Measurements from ENCODE around the gene YAF2.
"Not testable (repeated sequence)": the region's sequence is repeated elsewhere in the genome, so short reads cannot be mapped to it uniquely, and the experiment has no call there.

The YAF2 gene

DNA sequence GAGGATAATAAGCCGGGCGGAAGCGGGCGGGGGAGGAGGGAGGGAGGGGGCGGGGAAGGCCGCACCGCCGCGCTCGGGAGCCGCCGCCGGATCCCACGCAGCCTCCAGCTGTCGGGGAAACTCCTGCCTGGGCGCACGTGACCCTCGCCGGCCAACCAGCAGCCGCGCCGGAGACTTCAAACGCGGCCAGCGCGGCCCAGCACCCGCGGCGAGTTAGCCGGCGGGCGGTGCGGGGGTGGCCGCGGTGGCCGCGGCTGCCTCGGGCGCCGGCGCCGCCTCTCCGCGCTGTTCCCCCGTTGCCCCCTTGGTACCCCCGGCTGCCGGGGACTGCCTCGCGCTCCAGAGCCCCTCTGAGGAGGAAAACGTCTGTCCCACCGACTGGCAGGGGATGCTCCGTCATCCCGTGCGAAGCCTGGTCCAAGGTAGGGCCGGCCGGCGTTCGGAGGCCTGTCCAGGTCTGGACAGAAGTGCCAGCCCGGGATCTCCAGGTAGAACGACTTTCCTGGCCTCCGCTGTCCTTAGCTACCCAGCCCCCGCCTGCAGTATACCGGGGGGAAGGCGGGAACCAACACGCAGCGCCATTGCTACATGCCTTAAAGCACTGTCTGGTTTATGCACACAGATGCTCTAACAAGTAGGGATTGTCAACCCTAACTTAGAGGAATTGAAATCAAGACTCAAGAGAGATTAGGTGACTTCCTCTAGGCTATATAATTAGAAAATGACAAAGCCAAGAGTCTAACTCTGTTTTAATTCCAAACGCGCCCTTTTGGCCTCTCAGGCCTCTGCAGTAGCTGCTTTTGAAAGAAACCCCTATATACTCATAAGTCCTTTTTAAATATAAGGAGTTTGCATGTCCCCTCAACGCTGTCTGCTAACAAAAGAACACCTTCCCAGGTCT is at the start of gene YAF2:
Gene YAF2, minus strand, starts transcription at position 9 of the 901 bp plus-strand sequence. CDS start 68 bp downstream, outside the sequence.
- peak; percentile 82 for DNase-seq

- DNase-seq = no peak
Measured at GRCh38 chr12:42286741-42287140, 48.7 kb upstream of the YAF2 start.

DNA sequence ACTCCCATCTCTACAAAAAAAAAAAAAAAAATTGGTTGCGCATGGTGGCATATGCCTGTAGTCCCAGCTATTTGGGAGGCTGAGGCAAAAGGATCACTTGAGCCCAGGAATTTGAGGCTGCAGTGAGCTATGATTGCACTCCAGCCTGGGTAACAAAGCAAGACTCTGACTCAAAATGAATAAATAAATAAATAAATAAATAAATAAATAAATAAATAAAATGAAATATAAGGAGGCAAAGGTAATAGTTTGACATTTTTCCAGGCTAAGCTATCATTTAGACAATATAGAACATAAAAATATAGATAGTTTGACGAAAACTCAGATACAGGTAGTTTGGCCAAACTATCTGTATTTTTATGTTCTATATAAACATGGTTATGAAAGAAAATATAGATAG is 47.4 kb upstream of the YAF2 start:
- no peak for DNase-seq

GRCh38 chr12:42284876-42285275 is 46.8 kb upstream of the YAF2 start:
- DNase-seq = no peak

DNA sequence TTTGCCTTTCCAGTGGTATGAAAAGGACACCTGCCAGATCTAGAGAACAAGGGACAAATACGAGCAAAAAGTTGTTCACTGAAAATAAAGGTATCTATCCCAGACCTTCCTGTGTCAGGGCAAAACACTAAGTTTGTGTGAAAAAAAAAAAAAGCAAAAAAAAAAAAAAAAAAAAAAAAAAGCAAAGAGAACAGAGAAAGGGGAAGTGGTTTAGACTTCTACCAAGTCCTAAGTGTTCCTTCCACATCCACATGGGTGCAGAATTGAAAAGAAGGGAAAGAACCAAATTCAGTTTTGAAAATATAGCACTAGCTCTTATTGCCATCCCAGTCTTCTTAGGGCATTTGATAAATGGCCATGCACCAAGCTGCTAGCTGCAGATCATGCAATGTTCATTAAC is 46.1 kb upstream of the YAF2 start:
- DNase-seq = no peak

DNA sequence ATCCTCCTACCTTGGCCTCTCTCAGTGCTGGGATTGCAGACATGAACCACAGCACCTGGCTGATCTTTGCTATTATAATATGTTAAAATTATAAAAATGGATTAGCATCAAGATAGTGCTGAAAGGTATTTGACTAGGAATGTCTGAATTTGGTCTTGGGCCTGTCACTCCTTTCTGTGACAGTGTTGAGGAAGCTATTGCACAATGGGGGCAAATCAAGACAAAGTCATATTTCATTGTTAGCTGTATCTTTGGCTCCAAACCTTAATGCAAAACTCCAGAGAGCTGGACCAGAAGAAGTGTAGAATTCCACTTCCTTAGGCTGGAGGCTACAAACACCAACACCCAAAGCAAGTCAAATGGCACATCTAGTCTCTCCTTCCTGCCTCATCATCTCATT is 45.7 kb upstream of the YAF2 start:
- no peak for DNase-seq

DNA sequence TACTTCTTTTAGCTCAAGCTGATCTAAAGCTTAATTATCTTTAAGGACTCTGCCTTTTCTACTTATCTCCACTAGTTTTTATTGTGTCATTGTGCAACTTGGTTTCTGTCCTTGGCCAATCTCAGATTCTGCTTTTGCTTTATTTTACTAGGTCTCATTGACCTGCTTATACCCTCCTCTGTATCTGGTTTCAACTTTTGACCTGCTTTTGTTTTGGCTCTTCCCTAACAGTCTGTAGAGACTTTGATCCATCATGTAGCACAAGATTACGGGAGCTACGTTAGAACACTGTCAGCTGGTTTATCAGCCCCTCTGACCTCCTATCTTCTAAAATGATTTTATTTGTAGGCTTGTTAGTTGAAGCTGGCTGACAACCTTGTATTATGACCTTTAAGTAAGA is 44.2 kb upstream of the YAF2 start:
- DNase-seq = no peak

- no peak for DNase-seq
Measured at GRCh38 chr12:42281844-42282243, 43.8 kb upstream of the YAF2 start.

DNA sequence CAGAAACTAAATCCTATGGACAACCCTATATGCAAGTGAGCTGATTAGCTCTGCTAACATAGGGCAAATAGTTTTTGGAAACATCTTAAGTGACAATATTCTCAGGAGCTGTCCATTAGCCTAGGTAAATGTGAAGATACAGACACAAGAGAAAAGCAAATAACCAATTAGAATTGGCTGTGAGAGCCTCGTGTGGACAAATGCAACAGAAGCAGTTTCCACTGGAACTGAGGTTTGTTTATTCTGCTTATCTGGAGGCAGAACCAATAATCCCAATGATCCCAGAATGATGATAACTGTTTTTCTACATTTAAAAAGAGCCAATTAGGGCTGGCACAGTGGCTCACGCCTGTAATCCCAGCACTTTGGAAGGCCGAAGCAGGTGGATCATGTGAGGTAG is 43.2 kb upstream of the YAF2 start:
- DNase-seq = no peak

DNA sequence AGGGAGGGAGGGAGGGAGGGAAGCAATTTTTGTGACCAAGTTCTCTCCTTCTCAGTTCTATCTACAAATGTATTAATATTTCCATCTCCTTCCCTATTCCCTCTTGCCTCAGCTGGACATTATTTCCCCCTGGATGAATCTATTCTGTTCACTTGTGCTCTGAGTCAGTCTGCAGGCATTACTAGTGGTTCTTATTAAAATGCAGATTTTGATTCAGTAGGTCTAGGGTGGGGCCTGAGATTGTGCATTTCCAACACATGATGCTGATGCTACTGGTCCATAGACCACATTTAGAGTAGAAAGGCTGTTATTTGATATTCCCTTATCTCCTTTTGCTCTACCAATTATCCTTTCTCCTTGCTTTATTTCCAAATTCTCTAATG is 40.1 kb upstream of the YAF2 start:
- DNase-seq = no peak

DNA sequence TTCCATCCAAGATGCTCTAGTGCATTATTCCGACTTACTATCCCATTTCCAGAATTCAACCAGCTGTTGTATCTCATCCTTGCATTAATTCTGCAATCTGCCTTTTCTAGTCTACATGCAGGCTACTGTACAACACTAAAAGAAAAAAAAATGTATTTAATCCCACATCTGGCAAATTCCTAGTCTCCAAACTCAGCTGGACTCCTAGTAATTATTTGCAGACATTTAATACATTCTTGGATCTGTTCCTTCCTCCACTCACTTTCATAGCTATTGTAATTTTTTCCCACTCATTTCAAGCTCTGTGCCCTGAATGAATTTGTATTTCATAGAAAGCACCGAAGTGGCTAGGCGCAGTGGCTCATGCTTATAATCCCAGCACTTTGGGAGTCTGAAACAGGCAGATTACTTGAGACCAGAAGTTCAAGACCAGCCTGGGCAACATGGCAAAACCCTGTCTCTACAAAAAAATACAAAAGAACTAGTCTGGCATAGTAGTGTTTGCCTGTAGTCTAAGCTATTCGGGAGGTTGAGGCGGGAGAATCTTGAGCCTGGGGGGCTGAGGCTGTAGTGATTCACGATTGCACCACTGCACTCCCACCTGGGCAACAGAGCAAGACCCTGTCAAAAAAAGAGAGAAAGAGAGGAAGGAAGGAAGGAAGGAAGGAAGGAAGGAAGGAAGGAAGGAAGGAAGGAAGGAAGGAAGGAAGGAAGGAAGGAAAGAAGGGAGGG is 39.5 kb upstream of the YAF2 start:
- DNase-seq = no peak

- no peak for DNase-seq
Measured at GRCh38 chr12:42275499-42275898, 37.5 kb upstream of the YAF2 start.

DNA sequence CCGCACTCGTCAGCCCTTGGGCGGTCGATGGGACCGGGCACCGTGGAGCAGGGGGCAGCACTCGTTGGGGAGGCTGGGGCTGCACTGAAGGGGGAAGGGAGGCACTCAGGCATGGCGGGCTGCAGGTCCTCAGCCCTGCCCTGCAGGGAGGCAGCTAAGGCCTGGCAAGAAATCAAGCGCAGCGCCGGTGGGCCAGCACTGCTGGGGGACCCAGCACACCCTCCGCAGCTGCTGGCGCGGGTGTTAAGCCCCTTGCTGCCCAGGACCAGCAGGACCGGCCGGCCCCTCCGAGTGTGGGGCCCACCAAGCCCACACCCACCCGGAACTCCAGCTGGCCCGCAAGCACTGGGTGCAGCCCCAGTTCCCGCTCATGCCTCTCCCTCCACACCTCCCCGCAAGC is 35.7 kb upstream of the YAF2 start:
- DNase-seq = no peak

DNA sequence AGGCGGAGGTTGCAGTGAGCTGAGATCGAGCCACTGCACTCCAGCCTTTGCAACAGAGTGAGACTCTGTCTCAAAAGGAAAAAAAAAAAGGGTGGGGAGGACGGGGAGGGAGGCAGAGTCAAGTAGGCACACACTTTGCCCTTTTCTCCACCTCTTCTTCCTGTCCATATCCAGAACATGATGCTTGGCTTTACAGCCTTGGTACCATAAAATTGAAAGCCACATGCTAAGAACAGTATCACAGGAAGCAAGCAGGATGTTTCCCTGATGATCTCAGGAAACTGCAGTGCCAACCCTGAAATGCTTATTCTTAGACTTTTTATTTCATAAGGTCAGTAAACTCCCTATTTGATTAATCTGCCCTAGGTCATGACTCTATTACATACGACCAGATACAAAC is 32.5 kb upstream of the YAF2 start:
- DNase-seq = no peak

DNA sequence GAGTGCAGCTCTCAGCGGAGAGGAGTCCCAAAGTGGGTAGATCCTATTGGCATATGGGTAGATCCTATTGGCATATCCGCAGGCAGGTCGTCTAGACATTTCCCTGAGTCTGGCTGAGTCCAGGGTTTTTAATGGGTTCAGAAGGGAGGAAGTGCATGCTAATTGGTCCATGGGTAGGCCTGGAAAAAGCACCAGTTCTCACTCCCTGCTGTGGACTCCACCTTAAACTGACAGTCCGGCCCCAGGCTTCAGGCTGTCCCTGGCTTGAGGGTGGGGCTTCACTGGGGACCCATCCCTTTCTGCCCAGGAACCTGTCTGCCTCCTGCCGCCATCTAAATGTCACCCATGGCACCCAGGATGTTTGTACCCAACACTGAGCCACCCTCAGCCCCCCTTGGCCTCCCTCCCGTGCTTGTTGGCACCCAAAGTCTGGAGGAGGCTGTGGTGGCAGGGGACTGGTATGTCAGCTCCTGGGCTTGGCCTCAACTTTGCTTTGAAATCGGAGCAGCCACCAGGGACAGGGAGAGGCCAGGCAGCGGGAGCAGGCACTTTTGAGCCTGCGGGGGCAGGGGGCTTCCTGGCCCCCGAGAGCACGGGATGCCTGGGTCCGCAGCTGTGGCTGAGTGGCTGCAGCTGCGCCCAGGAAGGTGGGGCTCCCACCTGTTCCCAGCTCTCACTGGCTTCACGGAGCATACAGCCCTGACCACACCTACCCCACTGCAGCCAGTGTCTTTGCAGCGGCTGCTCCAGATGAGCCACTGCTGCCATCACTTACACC is 29.6 kb upstream of the YAF2 start:
- DNase-seq = no peak

- DNase-seq = no peak
Measured at GRCh38 chr12:42266579-42267230, 28.7 kb upstream of the YAF2 start.

- DNase-seq = no peak
Measured at GRCh38 chr12:42262271-42262670, 24.2 kb upstream of the YAF2 start.

DNA sequence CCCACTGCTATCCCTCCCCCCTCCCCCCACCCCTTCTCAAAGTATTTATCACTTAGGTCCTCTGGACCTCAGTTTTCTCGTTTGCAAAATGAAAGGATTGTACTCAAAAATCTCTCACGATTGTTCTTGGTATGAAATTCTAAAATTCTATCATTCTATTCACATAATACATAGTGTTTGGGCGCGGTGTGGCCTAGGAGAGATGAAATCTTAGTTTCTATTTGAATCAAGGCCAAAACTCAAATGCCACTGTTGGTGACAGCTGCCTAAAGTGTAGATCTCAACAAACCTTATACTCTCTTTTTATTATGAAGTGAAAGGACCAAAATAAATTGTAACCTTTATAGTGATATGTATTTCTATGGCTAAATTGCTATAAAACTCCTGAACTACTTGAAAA is 23.7 kb upstream of the YAF2 start:
- DNase-seq = no peak

GRCh38 chr12:42260518-42260917 is 22.5 kb upstream of the YAF2 start:
- no peak for DNase-seq

DNA sequence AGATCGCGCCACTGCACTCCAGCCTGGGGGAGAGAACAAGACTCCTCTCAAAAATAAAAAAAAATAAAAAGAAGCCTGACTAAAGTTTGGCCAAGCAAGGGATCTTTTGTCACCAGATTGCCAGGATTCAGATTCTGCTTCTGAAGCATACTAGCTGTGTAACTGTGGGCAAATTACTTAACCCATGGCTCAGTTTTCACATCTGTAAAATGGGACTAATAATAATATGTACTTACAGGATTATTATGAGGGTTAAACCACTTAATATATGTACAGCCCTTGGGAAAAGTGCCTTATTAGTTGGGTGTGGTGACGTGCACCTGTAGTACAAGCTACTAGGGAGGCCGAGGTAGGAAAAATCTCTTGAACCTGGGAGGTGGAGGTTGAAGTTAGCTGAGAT is 21.7 kb upstream of the YAF2 start:
- DNase-seq = no peak

DNA sequence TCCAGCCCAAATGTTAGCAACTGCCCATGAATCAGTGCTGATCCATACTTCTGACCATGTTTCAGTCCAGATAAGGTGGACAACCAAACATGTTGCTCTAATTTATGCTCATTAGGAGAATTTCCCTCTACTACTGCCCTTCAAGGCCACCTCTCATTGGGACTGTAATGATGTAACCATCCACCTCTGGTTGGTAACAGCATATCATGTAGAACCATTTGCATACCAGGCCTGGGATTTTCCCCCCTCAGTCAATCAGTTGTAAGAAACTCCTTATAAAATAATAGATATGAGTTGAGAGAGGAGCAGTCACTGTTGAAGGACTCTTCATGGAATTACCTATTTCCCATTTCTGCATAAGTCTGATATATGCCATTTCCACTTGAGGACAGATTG is 17.8 kb upstream of the YAF2 start:
- no peak for DNase-seq

- no peak for DNase-seq
Measured at GRCh38 chr12:42255221-42255865, 17.3 kb upstream of the YAF2 start.

- not testable (repeated sequence) for DNase-seq
Measured at GRCh38 chr12:42252645-42253044, 14.6 kb upstream of the YAF2 start.
